Measurements from ENCODE around the gene MTA1.

The MTA1 gene

DNA sequence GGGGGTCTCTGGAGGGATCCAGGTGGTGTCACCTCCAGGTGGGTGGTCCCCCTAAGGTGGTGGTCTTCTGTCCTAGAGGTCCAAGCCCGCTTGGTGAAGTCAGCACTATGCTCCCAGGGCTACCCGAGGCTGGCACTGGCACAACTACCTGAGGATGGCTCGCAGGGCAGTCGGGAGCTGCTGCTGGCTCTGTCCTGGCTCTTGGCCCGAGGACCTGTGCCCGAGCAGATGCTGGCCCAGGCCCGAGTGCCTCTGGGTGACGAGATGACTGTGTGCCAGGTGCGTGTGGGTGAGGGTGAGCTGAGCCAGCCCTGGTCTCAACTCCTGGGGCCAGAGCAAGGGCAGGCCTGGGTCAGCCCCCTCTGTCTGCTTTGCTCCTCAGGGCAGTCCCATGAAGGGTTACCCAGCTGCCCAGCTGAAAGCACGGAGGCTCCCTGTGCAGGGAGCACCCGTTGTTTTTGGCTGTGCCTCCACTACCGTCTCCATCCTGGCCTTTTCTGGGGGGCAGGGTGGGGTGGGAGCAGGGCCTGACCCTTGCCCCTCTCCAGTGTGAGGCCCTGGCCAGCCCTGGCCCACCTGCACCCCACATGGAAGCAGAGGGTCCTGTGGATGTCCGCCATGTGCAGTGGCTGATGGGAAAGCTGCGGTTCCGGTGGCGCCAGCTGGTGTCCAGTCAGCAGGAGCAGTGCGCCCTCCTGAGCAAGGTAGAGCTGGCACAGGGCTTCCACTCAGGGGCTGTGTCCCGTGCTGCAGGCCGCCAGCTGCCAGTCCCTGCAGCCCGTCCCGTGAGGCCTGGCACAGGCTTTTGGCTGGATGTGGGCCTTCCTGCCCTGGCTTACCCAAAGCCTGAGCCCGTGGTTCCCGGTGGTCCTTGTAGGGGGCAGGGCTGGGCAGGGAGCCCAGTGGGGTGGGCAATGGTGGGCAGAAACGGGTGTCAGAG lies 72.7 kb downstream of the MTA1 start:
- Histone ChIP-seq H3K27ac (ENCODE audit: low read depth, low read length) (no peak overlapping the region), H3K9me3 (ENCODE audit: low read length) (no peaks in the 10 kb centered on the region), H3K4me3 (ENCODE audit: low read depth in 1 of 2, low read length in 2 of 2) (peak overlapping the region in 1 of 2 donors; percentile 27), H3K9ac (ENCODE audit: low read length) (no peak overlapping the region), H3K27me3 (ENCODE audit: control insufficient read depth in 1 of 2, insufficient read depth in 2 of 2, low read length in 2 of 2) (peaks cover 0 to 8% of the 10 kb centered on the region in 2 donors), H3K36me3 (ENCODE audit: insufficient read depth, low read length) (no peaks in the 10 kb centered on the region), H3K4me1 (ENCODE audit: insufficient read depth, low read length) (peaks cover 15% of the 10 kb centered on the region)

DNA sequence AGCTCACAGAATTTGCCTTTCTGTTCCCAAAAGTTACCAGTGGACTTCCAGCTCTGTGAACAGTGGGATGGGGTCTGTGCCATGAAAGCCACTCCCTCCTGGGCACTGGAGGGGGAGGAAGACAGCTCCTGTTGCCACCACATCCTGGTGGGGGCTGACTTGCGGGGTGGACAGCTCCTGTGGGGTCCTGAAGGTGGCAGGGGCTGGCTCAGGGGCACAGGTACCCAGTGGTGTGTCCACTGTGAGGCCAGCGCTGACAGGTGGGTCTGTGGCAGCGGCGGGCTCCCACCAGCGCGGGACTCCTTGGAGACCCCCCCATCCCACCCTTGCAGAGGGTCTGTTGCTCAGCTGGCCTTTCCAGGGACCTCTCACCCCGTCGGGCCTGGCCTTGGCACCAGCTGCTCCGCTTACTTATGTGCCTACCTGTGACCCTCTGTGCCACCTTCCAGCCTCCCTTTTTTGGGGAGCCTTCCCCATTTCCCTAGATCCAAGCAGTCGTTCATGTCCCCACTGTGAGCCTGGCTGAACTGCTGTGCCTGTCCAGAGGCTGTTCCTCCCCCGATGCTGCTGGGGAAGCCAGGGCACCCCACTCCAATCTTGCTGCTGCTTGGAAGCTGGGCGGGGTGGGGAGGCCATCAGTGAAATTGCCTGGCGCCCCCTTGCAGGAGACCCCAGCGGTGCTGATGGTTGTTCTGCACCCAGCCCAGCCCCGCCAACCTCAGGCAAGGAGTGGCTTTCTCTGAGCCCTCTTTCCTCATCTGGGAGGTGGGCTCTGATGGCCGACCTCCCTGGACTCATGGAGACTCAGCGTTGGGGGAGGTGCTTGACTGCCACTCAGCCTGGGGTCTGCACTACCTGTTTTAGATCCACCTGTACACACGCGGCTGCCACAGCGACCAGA lies 73.6 kb downstream of the MTA1 start:
- no peak overlapping the region for H3K4me3 ChIP-seq (ENCODE audit: low read depth in 1 of 2, low read length in 2 of 2)
- no peak overlapping the region for H3K27ac ChIP-seq (ENCODE audit: low read depth, low read length)
- no peaks in the 10 kb centered on the region for H3K36me3 ChIP-seq (ENCODE audit: insufficient read depth, low read length)
- H3K4me1 ChIP-seq (ENCODE audit: insufficient read depth, low read length) = peaks cover 15% of the 10 kb centered on the region
- H3K9ac ChIP-seq (ENCODE audit: low read length) = no peak overlapping the region
- no peaks in the 10 kb centered on the region for H3K9me3 ChIP-seq (ENCODE audit: low read length)
- no peaks in the 10 kb centered on the region for H3K27me3 ChIP-seq (ENCODE audit: control insufficient read depth in 1 of 2, insufficient read depth in 2 of 2, low read length in 2 of 2)

DNA sequence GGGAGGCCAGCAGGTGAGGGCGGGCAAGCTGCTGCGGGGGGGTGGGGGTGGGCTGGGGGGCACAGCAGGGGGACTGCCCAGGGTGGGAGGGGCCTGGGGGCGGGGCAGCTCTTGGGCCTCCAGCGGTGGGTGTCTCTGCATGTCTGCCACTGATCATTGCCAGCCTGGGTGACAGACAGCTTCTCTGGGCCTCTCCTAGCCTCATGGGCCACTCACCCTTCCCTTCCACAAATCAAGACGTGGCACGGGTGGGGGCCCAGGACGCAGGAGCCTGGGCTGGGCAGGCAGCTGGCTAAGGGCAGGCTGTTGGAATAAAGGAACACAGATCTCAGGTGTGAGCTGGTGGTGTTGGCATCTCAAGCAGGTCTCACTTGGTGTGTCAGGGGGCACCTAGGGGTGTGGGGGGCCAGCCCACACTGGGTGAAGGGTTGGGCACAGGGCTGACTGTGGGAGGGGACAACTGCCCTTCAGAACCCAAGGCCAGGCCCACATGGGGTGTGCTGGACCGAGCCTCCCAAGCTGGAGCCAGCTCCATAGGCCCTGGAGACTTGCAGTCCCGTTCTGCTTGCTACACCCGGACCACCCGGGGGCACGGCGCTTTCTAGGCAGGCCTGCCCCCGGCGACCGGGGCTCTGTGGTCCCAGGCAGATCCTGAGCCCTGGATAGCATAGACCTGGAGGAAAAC lies 74.4 kb downstream of the MTA1 start:
- Histone ChIP-seq H3K4me1 (ENCODE audit: insufficient read depth, low read length) (peaks cover 12% of the 10 kb centered on the region), H3K9ac (ENCODE audit: low read length) (no peak overlapping the region), H3K27me3 (ENCODE audit: control insufficient read depth in 1 of 2, insufficient read depth in 2 of 2, low read length in 2 of 2) (no peaks in the 10 kb centered on the region)

GRCh38 chr14:105494606-105494929 lies 74.9 kb downstream of the MTA1 start:
- Histone ChIP-seq H3K36me3 (ENCODE audit: insufficient read depth, low read length) (no peaks in the 10 kb centered on the region), H3K27me3 (ENCODE audit: control insufficient read depth in 1 of 2, insufficient read depth in 2 of 2, low read length in 2 of 2) (no peaks in the 10 kb centered on the region), H3K9me3 (ENCODE audit: low read length) (no peaks in the 10 kb centered on the region), H3K9ac (ENCODE audit: low read length) (no peak overlapping the region), H3K27ac (ENCODE audit: low read depth, low read length) (no peak overlapping the region), H3K4me3 (ENCODE audit: low read depth in 1 of 2, low read length in 2 of 2) (no peak overlapping the region), H3K4me1 (ENCODE audit: insufficient read depth, low read length) (peaks cover 7% of the 10 kb centered on the region)

More for the DNA sequence above, 74.4 kb downstream of the MTA1 start:
- H3K36me3 ChIP-seq (ENCODE audit: insufficient read depth, low read length) = no peaks in the 10 kb centered on the region
- no peak overlapping the region for H3K4me3 ChIP-seq (ENCODE audit: low read depth in 1 of 2, low read length in 2 of 2)
- H3K9me3 ChIP-seq (ENCODE audit: low read length) = no peaks in the 10 kb centered on the region
- H3K27ac ChIP-seq (ENCODE audit: low read depth, low read length) = no peak overlapping the region

GRCh38 chr14:105495101-105495989 lies 75.7 kb downstream of the MTA1 start:
- Histone ChIP-seq H3K4me3 (ENCODE audit: low read depth in 1 of 2, low read length in 2 of 2) (no peak overlapping the region), H3K36me3 (ENCODE audit: insufficient read depth, low read length) (no peaks in the 10 kb centered on the region), H3K9ac (ENCODE audit: low read length) (no peak overlapping the region), H3K27me3 (ENCODE audit: control insufficient read depth in 1 of 2, insufficient read depth in 2 of 2, low read length in 2 of 2) (no peaks in the 10 kb centered on the region), H3K9me3 (ENCODE audit: low read length) (no peaks in the 10 kb centered on the region), H3K4me1 (ENCODE audit: insufficient read depth, low read length) (peaks cover 6% of the 10 kb centered on the region), H3K27ac (ENCODE audit: low read depth, low read length) (no peak overlapping the region)

DNA sequence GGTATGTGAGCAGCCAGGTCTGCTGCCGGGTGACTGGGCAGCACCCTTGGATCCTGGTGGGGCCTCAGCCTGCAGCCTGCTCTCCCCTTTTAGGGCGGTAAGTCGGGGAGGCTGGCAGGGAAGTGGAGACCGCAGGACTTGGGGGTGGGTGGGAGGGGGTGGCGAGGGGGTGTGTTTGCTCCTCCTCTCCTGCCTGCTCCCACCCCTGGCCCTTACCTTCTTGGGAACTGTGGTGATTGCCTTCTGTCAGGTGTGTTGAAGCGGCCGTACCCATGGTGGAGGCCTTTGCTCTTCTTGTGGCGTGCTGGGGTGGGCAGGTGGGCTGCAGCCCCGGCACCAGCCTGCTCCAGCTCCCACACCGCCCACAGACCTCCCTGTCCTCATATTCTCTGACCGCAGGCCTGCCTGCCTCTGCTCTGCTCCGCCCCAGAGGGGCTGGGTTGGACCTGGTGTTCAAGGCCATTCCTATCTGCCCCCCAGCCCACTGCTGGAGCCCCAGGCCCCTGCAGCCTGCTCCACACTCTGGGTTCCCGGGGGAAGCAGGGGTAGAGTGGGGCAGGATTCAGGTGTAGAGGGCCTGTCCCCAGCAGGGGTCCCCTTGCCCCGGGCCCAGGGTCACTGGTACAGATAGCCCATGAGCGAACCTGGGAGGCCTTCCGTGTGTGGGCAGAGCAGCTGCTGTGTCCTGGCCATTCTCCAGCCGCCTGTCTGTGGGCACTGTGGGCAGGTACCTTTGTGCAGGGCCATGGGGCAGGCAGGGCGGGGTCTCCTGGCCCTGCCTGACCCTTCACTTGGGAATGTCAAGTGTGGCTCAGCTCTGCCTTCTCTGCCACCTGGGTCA lies 76.6 kb downstream of the MTA1 start:
- no peaks in the 10 kb centered on the region for H3K36me3 ChIP-seq (ENCODE audit: insufficient read depth, low read length)
- H3K4me3 ChIP-seq (ENCODE audit: low read depth in 1 of 2, low read length in 2 of 2) = no peak overlapping the region
- H3K27ac ChIP-seq (ENCODE audit: low read depth, low read length) = no peak overlapping the region
- H3K4me1 ChIP-seq (ENCODE audit: insufficient read depth, low read length) = peaks cover 6% of the 10 kb centered on the region
- H3K9ac ChIP-seq (ENCODE audit: low read length) = no peak overlapping the region
- no peaks in the 10 kb centered on the region for H3K9me3 ChIP-seq (ENCODE audit: low read length)
- H3K27me3 ChIP-seq (ENCODE audit: control insufficient read depth in 1 of 2, insufficient read depth in 2 of 2, low read length in 2 of 2) = no peaks in the 10 kb centered on the region

DNA sequence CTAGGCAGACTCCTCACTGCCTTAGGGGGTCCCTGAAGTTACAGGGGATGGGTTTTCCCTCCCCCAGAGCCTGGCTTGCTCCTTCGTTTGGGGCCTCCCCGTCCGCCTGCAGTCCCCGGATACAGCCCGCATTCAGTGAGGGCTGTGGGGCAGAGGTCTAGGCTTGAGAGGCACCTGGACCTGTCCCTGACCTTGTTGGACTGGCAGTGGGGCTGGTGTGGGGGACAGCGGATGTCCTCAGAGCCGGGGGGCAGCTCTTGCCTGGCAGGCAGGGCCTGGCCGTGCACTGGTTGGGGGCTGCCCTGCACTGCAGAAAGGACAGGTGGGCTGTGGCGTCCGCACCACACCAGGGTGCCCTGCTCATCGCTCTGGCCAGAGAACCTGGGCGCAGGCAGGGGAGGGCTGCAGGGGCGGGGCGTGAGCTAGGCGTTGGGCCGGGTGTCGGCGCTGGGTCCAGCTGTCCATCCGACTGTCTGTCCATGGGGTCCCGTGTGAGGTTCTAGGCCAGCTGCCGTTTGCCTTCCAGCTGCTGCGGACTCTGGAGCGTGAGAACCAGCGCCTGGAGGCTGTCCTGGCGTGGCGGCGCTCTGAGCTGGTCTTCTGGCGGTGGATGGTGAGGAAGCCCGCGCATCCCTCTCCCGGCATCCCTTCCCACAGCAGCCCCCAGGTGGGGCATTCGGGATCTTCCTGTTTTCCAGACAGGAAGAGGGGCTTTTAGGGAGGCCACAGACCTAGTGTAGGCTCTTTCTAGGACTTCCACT lies 77.4 kb downstream of the MTA1 start:
- Histone ChIP-seq H3K4me3 (ENCODE audit: low read depth in 1 of 2, low read length in 2 of 2) (no peak overlapping the region), H3K9ac (ENCODE audit: low read length) (no peak overlapping the region), H3K27me3 (ENCODE audit: control insufficient read depth in 1 of 2, insufficient read depth in 2 of 2, low read length in 2 of 2) (no peaks in the 10 kb centered on the region), H3K9me3 (ENCODE audit: low read length) (no peaks in the 10 kb centered on the region), H3K4me1 (ENCODE audit: insufficient read depth, low read length) (peaks cover 2% of the 10 kb centered on the region), H3K36me3 (ENCODE audit: insufficient read depth, low read length) (no peaks in the 10 kb centered on the region), H3K27ac (ENCODE audit: low read depth, low read length) (no peak overlapping the region)

DNA sequence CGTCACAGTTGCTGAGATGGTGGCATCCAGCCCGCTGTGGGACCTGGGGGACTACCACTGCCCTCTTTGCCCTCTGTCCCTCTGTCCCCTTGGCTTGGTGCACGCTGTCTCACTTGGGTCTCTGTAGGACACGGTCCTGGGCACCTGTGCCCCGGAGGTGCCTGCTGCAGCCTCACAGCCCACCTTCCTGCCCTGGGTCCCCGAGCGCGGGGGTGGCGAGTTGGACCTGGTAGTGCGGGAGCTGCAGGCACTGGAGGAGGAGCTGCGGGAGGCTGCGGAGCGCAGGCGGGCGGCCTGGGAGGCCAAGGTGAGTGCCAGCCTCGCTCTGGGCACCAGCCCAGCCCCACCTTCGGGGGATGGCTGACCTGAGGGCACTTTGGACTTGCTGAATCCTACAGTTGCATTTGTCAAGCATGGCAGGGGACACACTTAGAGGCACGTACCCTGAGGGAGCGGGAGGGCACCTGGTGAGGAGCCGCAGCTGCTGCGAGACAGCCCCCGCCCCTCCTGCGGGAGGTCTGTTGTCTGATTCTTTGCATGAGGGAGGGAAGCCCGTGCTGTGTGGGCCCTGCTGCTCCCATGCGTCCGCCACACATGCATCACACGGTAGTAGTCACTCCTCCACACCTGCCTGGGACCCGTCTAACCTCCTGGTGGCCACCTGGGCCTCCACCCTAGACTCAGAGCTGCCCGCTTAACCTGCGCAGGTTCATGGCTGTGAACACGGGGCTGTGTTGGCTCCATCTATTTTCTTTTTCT lies 78.2 kb downstream of the MTA1 start:
- Histone ChIP-seq H3K4me3 (ENCODE audit: low read depth in 1 of 2, low read length in 2 of 2) (no peak overlapping the region), H3K27me3 (ENCODE audit: control insufficient read depth in 1 of 2, insufficient read depth in 2 of 2, low read length in 2 of 2) (no peaks in the 10 kb centered on the region), H3K9me3 (ENCODE audit: low read length) (no peaks in the 10 kb centered on the region), H3K36me3 (ENCODE audit: insufficient read depth, low read length) (no peaks in the 10 kb centered on the region), H3K4me1 (ENCODE audit: insufficient read depth, low read length) (no peaks in the 10 kb centered on the region), H3K9ac (ENCODE audit: low read length) (no peak overlapping the region), H3K27ac (ENCODE audit: low read depth, low read length) (no peak overlapping the region)
